ENCODE measurements around the gene EXOC8. TPM values are rescaled to one million over a fixed set of nuclear protein-coding genes. Genes with fewer than 3 reads are reported as not detected.

The EXOC8 gene
- total RNA-seq, 1 experiment from 2014 or later: 12.7 TPM

DNA sequence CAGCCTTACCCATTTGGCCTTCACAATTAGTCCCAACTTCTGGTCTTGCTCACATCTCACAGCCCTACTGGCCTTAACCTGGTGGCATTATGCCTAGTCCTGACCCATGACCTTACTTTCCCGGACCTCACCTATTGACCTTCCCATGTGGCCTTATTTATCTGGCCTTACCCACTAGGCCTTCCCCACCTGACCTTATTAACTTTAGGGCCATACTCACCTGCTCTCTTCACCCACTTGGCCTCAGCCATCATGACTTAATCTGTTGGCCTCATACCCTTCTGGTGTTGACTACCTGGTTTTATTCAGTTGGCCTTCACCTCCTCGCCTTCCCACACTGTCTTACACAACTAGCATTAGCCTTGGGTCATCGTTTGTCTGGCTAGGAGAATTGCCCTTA, 35.7 kb downstream of the EXOC8 start:
- ChIA-PET CTCF (no interaction called here), POLR2A (no interaction called here), RAD21 (ENCODE audit: low non-redundant PET in 1 of 2, low total read pairs in 2 of 2, uncharacterized antibody in 2 of 2, unreplicated experiment in 2 of 2) (no interaction called here)
- Histone ChIP-seq H2AFZ (ENCODE audit: low read depth, low read length, poor library complexity, severe bottlenecking) (no peak overlapping the region), H4K20me1 (ENCODE audit: insufficient read depth) (no peaks in the 10 kb centered on the region), H3K27me3 (ENCODE audit: insufficient read depth, low read length) (no peaks in the 10 kb centered on the region), H3K9ac (ENCODE audit: low read length) (no peak overlapping the region), H3K4me3 (replicated peaks in 1 of 2; ENCODE audit: low read depth in 1 of 2, low read length in 2 of 2) (no peak overlapping the region), H3K9me2 (ENCODE audit: insufficient read depth) (no peaks in the 10 kb centered on the region), H3K4me1 (ENCODE audit: control insufficient read depth in 1 of 2, insufficient read depth in 2 of 2, low read length in 2 of 2) (no peaks in the 10 kb centered on the region), H3K9me3 (ENCODE audit: control insufficient read depth in 1 of 2, insufficient read depth in 1 of 2, low read depth in 1 of 2, low read length in 2 of 2) (no peaks in the 10 kb centered on the region), H3K27ac (ENCODE audit: low read depth, low read length) (no peak overlapping the region), H3K4me2 (ENCODE audit: low read length) (no peak overlapping the region), H3K36me3 (ENCODE audit: control insufficient read depth in 1 of 2, insufficient read depth in 2 of 2, low read length in 2 of 2) (no peaks in the 10 kb centered on the region), H3K79me2 (ENCODE audit: insufficient read depth, low read length) (no peaks in the 10 kb centered on the region)
- no TSS peak for BruUV-seq (replicated peaks)
- TF ChIP-seq FOSL1 (IDR thresholded peaks at IDR 0.05; ENCODE audit: low read depth) (no peak), EZH2phosphoT487 (IDR thresholded peaks at IDR 0.05; ENCODE audit: borderline replicate concordance) (no peak), SRF (IDR thresholded peaks at IDR 0.05; ENCODE audit: low read depth) (no peak), CEBPB (IDR thresholded peaks at IDR 0.05; ENCODE audit: low read depth) (no peak), YY1 (IDR thresholded peaks at IDR 0.05; ENCODE audit: extremely low read depth, insufficient replicate concordance, low read depth, low read length) (no peak), ZFX (IDR thresholded peaks at IDR 0.05) (no peak), SP1 (IDR thresholded peaks at IDR 0.05; ENCODE audit: low read depth) (no peak), EGR1 (IDR thresholded peaks at IDR 0.05; ENCODE audit: low read depth) (no peak), ELF1 (IDR thresholded peaks at IDR 0.05; ENCODE audit: borderline replicate concordance, low read depth) (no peak), SIN3A (IDR thresholded peaks at IDR 0.05; ENCODE audit: low read depth) (no peak), ZNF274 (IDR thresholded peaks at IDR 0.05; ENCODE audit: low read depth, low read length) (no peak), TCF7L2 (IDR thresholded peaks at IDR 0.05; ENCODE audit: borderline replicate concordance, extremely low read depth, insufficient read depth, insufficient read length) (no peak), POLR2AphosphoS5 (IDR thresholded peaks at IDR 0.05; ENCODE audit: low read depth, low read length) (no peak), POLR2A (IDR thresholded peaks at IDR 0.05; ENCODE audit: borderline replicate concordance, extremely low read depth, insufficient read depth, insufficient read length) (no peak), EZH2 (IDR thresholded peaks at IDR 0.05) (no peak)
- TF ChIP-seq, protein P1, sequence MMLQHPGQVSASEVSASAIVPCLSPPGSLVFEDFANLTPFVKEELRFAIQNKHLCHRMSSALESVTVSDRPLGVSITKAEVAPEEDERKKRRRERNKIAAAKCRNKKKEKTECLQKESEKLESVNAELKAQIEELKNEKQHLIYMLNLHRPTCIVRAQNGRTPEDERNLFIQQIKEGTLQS (IDR thresholded peaks at IDR 0.05): no peak
- TF ChIP-seq, protein P2, sequence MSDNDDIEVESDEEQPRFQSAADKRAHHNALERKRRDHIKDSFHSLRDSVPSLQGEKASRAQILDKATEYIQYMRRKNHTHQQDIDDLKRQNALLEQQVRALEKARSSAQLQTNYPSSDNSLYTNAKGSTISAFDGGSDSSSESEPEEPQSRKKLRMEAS (IDR thresholded peaks at IDR 0.05): no peak
- TF ChIP-seq, protein P3, sequence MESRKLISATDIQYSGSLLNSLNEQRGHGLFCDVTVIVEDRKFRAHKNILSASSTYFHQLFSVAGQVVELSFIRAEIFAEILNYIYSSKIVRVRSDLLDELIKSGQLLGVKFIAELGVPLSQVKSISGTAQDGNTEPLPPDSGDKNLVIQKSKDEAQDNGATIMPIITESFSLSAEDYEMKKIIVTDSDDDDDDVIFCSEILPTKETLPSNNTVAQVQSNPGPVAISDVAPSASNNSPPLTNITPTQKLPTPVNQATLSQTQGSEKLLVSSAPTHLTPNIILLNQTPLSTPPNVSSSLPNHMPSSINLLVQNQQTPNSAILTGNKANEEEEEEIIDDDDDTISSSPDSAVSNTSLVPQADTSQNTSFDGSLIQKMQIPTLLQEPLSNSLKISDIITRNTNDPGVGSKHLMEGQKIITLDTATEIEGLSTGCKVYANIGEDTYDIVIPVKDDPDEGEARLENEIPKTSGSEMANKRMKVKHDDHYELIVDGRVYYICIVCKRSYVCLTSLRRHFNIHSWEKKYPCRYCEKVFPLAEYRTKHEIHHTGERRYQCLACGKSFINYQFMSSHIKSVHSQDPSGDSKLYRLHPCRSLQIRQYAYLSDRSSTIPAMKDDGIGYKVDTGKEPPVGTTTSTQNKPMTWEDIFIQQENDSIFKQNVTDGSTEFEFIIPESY (IDR thresholded peaks at IDR 0.05; ENCODE audit: extremely low read depth, insufficient replicate concordance, low read length): no peak
- TF ChIP-seq, protein P4, sequence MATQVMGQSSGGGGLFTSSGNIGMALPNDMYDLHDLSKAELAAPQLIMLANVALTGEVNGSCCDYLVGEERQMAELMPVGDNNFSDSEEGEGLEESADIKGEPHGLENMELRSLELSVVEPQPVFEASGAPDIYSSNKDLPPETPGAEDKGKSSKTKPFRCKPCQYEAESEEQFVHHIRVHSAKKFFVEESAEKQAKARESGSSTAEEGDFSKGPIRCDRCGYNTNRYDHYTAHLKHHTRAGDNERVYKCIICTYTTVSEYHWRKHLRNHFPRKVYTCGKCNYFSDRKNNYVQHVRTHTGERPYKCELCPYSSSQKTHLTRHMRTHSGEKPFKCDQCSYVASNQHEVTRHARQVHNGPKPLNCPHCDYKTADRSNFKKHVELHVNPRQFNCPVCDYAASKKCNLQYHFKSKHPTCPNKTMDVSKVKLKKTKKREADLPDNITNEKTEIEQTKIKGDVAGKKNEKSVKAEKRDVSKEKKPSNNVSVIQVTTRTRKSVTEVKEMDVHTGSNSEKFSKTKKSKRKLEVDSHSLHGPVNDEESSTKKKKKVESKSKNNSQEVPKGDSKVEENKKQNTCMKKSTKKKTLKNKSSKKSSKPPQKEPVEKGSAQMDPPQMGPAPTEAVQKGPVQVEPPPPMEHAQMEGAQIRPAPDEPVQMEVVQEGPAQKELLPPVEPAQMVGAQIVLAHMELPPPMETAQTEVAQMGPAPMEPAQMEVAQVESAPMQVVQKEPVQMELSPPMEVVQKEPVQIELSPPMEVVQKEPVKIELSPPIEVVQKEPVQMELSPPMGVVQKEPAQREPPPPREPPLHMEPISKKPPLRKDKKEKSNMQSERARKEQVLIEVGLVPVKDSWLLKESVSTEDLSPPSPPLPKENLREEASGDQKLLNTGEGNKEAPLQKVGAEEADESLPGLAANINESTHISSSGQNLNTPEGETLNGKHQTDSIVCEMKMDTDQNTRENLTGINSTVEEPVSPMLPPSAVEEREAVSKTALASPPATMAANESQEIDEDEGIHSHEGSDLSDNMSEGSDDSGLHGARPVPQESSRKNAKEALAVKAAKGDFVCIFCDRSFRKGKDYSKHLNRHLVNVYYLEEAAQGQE (IDR thresholded peaks at IDR 0.05; ENCODE audit: low read depth): no peak
- intact Hi-C loops (cut with micrococcal nuclease): no loop called here
- ATAC-seq (no peak), DNase-seq (ENCODE audit: low read depth, low spot score) (no peak)

All from HCT116 (cell line).